Measurements from ENCODE around the gene FYTTD1. TPM values are rescaled to one million over a fixed set of nuclear protein-coding genes. Genes with fewer than 3 reads are reported as not detected.

The FYTTD1 gene
- total RNA-seq, 1 donor from 2014 or later = 37.7 TPM

GRCh38 chr3:197810901-197811300 lies 61.2 kb downstream of the FYTTD1 start:
- intact Hi-C loops (cut with DNase I) = no loop called here
- no peak for TF ChIP-seq CTCF (IDR thresholded peaks at IDR 0.05)
- H3K4me3 ChIP-seq = no peak overlapping the region
- H3K27me3 ChIP-seq (ENCODE audit: low read depth) = no peaks in the 10 kb centered on the region
- peaks cover 6% of the 10 kb centered on the region for H3K36me3 ChIP-seq
- H3K9me3 ChIP-seq = no peaks in the 10 kb centered on the region
- peaks cover 6% of the 10 kb centered on the region for H3K4me1 ChIP-seq
- no peak overlapping the region for H3K27ac ChIP-seq
- DNase-seq (no peak), ATAC-seq (no peak)

GRCh38 chr3:197811343-197811742 lies 61.7 kb downstream of the FYTTD1 start:
- intact Hi-C loops (cut with DNase I) = no loop called here
- TF ChIP-seq CTCF (IDR thresholded peaks at IDR 0.05) = no peak
- peak; percentile 53 for DNase-seq
- peaks cover 6% of the 10 kb centered on the region for H3K36me3 ChIP-seq
- no peaks in the 10 kb centered on the region for H3K9me3 ChIP-seq
- peaks cover 6% of the 10 kb centered on the region for H3K4me1 ChIP-seq
- ATAC-seq = no peak
- no peaks in the 10 kb centered on the region for H3K27me3 ChIP-seq (ENCODE audit: low read depth)
- H3K27ac ChIP-seq = no peak overlapping the region
- H3K4me3 ChIP-seq = no peak overlapping the region

- Histone ChIP-seq H3K4me3 (no peak overlapping the region), H3K4me1 (peaks cover 5% of the 10 kb centered on the region), H3K36me3 (peaks cover 14% of the 10 kb centered on the region), H3K27me3 (ENCODE audit: low read depth) (no peaks in the 10 kb centered on the region), H3K9me3 (no peaks in the 10 kb centered on the region), H3K27ac (no peak overlapping the region)
- DNase-seq (no peak), ATAC-seq (no peak)
- TF ChIP-seq CTCF (IDR thresholded peaks at IDR 0.05) = no peak
- intact Hi-C loops (cut with DNase I) = no loop called here
Measured at GRCh38 chr3:197814372-197814771, 64.7 kb downstream of the FYTTD1 start.

- no peak overlapping the region for H3K27ac ChIP-seq
- H3K36me3 ChIP-seq = peaks cover 46% of the 10 kb centered on the region
- no peaks in the 10 kb centered on the region for H3K27me3 ChIP-seq (ENCODE audit: low read depth)
- ATAC-seq = no peak
- H3K9me3 ChIP-seq = no peaks in the 10 kb centered on the region
- H3K4me3 ChIP-seq = no peak overlapping the region
- intact Hi-C loops (cut with DNase I) = no loop called here
- no peak for TF ChIP-seq CTCF (IDR thresholded peaks at IDR 0.05)
- H3K4me1 ChIP-seq = no peaks in the 10 kb centered on the region
- DNase-seq = no peak
Measured at GRCh38 chr3:197820550-197821335, 71.1 kb downstream of the FYTTD1 start.

- no peak for TF ChIP-seq CTCF (IDR thresholded peaks at IDR 0.05)
- Histone ChIP-seq H3K27ac (no peak overlapping the region), H3K4me1 (no peaks in the 10 kb centered on the region), H3K4me3 (no peak overlapping the region), H3K36me3 (peaks cover 77% of the 10 kb centered on the region), H3K9me3 (no peaks in the 10 kb centered on the region), H3K27me3 (ENCODE audit: low read depth) (no peaks in the 10 kb centered on the region)
- intact Hi-C loops (cut with DNase I) = no loop called here
- no peak for DNase-seq
- no peak for ATAC-seq
Measured at GRCh38 chr3:197829397-197830045, 79.8 kb downstream of the FYTTD1 start.

Measured in lower lobe of right lung (tissue), 2 donors.